ENCODE data around the gene NEGR1. TPM values are rescaled to one million over a fixed set of nuclear protein-coding genes. Genes with fewer than 3 reads are reported as not detected.

Gene NEGR1
- total RNA-seq, 1 donor from 2014 or later, result 2.4 TPM

GRCh38 chr1:71919811-71920509, 362.4 kb downstream of the NEGR1 start:
- no peak for DNase-seq (ENCODE audit: low spot score in 2 of 2, unreplicated experiment in 2 of 2)
- Mint-ChIP-seq H3K9me3 (no peaks in the 10 kb centered on the region), H3K36me3 (no peaks in the 10 kb centered on the region), H3K4me3 (no peak overlapping the region), H3K27me3 (ENCODE audit: low read depth) (no peaks in the 10 kb centered on the region), H3K4me1 (no peaks in the 10 kb centered on the region), H3K27ac (no peak overlapping the region)
- TF ChIP-seq CTCF (IDR thresholded peaks at IDR 0.05; ENCODE audit: unreplicated experiment), result no peak

DNA sequence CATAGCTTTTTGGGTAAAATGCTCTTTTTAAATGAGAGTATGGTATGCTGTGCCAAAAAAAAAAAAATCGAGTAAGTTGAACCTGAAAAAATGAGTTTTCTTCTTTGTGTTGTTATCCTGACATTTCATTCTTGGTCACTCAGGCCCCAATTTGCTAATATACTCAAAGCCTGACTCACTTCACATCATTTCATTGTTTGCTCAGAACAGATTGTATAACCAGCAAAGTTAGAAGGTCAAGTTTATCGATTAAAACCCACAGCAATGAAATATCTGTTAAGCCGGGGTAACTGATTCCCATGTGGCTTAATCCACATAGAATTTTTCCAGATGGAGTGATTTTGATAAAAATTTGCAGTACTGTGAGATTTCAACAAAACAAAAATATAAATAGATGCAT, 363.7 kb downstream of the NEGR1 start:
- H3K4me3 Mint-ChIP-seq, result no peak overlapping the region
- no peak overlapping the region for H3K27ac Mint-ChIP-seq
- no peaks in the 10 kb centered on the region for H3K4me1 Mint-ChIP-seq
- no peak for TF ChIP-seq CTCF (IDR thresholded peaks at IDR 0.05; ENCODE audit: unreplicated experiment)
- no peaks in the 10 kb centered on the region for H3K36me3 Mint-ChIP-seq
- no peaks in the 10 kb centered on the region for H3K9me3 Mint-ChIP-seq
- H3K27me3 Mint-ChIP-seq (ENCODE audit: low read depth), result no peaks in the 10 kb centered on the region
- no peak for DNase-seq (ENCODE audit: low spot score in 2 of 2, unreplicated experiment in 2 of 2)

DNA sequence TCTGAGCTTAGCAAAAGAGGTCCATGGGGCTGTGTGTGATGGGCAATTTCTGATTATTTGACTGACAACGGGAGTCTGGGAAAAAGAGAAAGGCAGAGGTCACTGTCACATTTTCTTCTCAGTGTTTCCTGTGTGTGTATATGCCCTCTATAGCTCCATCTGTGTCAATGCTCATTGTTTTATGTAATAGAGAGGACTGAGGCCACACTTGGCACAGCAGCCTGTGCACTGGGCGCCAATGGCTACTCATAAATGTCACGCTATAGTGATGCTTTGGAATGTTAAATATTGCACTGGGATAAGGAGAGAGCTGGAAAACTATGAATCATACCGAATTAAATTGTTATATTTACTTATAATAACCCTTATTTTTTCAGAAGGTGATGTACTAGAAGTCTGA, 365.4 kb downstream of the NEGR1 start:
- Mint-ChIP-seq H3K36me3 (no peaks in the 10 kb centered on the region), H3K27ac (no peak overlapping the region), H3K27me3 (ENCODE audit: low read depth) (no peaks in the 10 kb centered on the region), H3K9me3 (no peaks in the 10 kb centered on the region), H3K4me1 (no peaks in the 10 kb centered on the region), H3K4me3 (no peak overlapping the region)
- no peak for DNase-seq (ENCODE audit: low spot score in 2 of 2, unreplicated experiment in 2 of 2)
- TF ChIP-seq CTCF (IDR thresholded peaks at IDR 0.05; ENCODE audit: unreplicated experiment), result no peak

DNA sequence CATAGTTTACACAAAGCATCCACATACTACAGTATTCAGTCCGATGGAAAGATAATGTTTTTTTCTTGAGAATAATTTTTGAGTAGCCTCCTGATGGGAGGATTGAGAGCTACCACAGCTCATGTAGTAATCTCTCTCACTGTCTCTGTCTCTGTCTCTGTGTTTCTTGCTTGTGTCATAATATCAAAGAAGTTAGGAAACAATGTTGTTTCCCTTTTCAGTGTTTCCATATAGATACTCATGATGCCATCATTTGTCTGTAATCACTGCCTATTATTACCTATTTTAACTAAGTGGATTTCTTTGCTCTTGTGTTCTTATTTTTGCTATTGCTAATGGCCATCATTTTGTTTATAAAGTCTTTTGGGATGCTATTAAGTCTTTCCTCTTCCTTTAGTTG, 367.7 kb downstream of the NEGR1 start:
- H3K4me1 Mint-ChIP-seq, result no peaks in the 10 kb centered on the region
- H3K27ac Mint-ChIP-seq, result no peak overlapping the region
- no peaks in the 10 kb centered on the region for H3K36me3 Mint-ChIP-seq
- H3K4me3 Mint-ChIP-seq, result no peak overlapping the region
- no peak for TF ChIP-seq CTCF (IDR thresholded peaks at IDR 0.05; ENCODE audit: unreplicated experiment)
- H3K9me3 Mint-ChIP-seq, result no peaks in the 10 kb centered on the region
- no peak for DNase-seq (ENCODE audit: low spot score in 2 of 2, unreplicated experiment in 2 of 2)
- H3K27me3 Mint-ChIP-seq (ENCODE audit: low read depth), result no peaks in the 10 kb centered on the region

DNA sequence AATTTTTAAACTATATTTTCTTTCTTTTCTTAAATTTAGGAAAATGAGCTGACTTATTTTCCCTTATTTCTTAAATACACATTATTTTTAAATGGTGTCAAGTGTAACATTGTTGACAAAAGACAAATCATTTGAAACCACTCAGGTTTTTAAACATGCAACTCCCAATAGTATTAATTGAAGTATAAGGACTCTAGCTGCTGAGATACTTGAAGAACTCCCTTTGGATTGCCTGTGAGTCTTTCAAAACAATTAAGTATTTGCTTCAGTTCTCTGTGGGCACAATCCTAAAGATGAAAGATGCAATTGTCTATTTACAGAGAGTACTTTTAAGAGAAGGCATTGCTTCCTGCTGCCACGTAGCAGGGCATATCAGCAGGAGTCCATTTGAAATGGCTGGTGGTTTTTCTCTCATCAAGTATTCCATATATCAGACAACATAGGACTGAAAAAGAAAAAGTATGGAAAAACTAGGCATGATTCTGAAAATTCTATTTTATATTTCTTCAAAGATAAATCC, 373.4 kb downstream of the NEGR1 start:
- H3K9me3 Mint-ChIP-seq, result peaks cover 8% of the 10 kb centered on the region
- no peak overlapping the region for H3K4me3 Mint-ChIP-seq
- H3K27me3 Mint-ChIP-seq (ENCODE audit: low read depth), result no peaks in the 10 kb centered on the region
- no peak for DNase-seq (ENCODE audit: low spot score in 2 of 2, unreplicated experiment in 2 of 2)
- no peak overlapping the region for H3K27ac Mint-ChIP-seq
- TF ChIP-seq CTCF (IDR thresholded peaks at IDR 0.05; ENCODE audit: unreplicated experiment), result no peak
- no peaks in the 10 kb centered on the region for H3K4me1 Mint-ChIP-seq
- H3K36me3 Mint-ChIP-seq, result no peaks in the 10 kb centered on the region
